ENCODE measurements around the gene TENT5C. TPM values are rescaled to one million over a fixed set of nuclear protein-coding genes. Genes with fewer than 3 reads are reported as not detected.

Gene TENT5C
- total and polyA plus RNA-seq, 2 of the 8 experiments (the other 6 are each of a cell fraction or from before 2014, with no cell fraction given): 0.38 to 0.99 TPM

DNA sequence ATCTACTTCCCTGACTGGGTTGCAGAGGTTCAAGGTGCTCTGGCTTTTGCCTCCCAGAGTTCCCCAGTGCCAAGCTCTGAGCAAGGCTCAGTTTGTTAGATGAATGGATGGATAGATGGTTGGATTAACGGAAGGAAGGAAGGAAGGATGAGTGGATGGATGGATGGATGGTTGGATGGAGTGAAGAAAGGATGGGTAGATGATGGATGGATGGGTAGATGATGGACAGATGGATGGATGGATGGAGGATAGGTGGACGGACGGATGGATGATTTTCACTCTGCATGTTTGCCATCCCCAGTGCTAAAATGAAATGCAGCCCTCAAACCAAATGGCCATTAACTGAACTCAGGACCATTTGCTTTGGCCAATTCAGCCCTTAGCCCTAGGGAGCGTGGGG lies 27.4 kb upstream of the TENT5C start (continued):
- no peak for TF ChIP-seq RNF2 (IDR thresholded peaks at IDR 0.05; ENCODE audit: borderline replicate concordance, low read depth, low read length, missing control alignments, poor library complexity, severe bottlenecking)
- TF ChIP-seq CBX8 (IDR thresholded peaks at IDR 0.05; ENCODE audit: borderline replicate concordance, low read depth, low read length): no peak
- no peak for TF ChIP-seq TEAD4 (IDR thresholded peaks at IDR 0.05; ENCODE audit: low read depth, low read length)
- no peak for TF ChIP-seq TAF1 (IDR thresholded peaks at IDR 0.05; ENCODE audit: low read depth, low read length)
- no peak for TF ChIP-seq RAD21 (IDR thresholded peaks at IDR 0.05 in 1 of 2, conservative IDR thresholded peaks at IDR 0.05 in 1 of 2; ENCODE audit: low read depth in 2 of 2, low read length in 2 of 2)
- TF ChIP-seq TAF7 (optimal IDR thresholded peaks at IDR 0.05; ENCODE audit: borderline replicate concordance, low read depth, low read length): no peak
